ENCODE results near the gene MMP25.
"Not testable (repeated sequence)": the region's sequence is repeated elsewhere in the genome, so short reads cannot be mapped to it uniquely, and the experiment has no call there.

MMP25 gene

GRCh38 chr16:3030222-3031212 is 15.8 kb upstream of the MMP25 start:
- no peak for DNase-seq

- peak; percentile 56 for DNase-seq
These were observed 13.7 kb upstream of the MMP25 start for GRCh38 chr16:3032624-3033023.

- DNase-seq = no peak
These were observed 10.9 kb upstream of the MMP25 start for GRCh38 chr16:3035289-3035971.

- no peak for DNase-seq
These were observed 10.2 kb upstream of the MMP25 start for GRCh38 chr16:3035972-3036725.

GRCh38 chr16:3036726-3037315 is 9.5 kb upstream of the MMP25 start, which contains the start of gene BICDL2:
BICDL2 (minus strand) TSS chr16:3036944; CDS start chr16:3035496, 1,448 bp downstream.
- DNase-seq = no peak

- no peak for DNase-seq
These were observed 8.1 kb upstream of the MMP25 start for GRCh38 chr16:3038256-3038655.

- DNase-seq = no peak
These were observed 7.5 kb upstream of the MMP25 start for GRCh38 chr16:3038896-3039295.

GRCh38 chr16:3042376-3042775 is 4.0 kb upstream of the MMP25 start:
- no peak for DNase-seq

GRCh38 chr16:3044708-3045107 is 1.7 kb upstream of the MMP25 start:
- DNase-seq = no peak

- DNase-seq = no peak
These were observed 453 bp downstream of the MMP25 start for GRCh38 chr16:3046641-3047386.

- DNase-seq = no peak
These were observed 993 bp downstream of the MMP25 start for GRCh38 chr16:3047387-3047720.

- no peak for DNase-seq
These were observed 3.6 kb downstream of the MMP25 start for GRCh38 chr16:3049921-3050481.

GRCh38 chr16:3050487-3050886 is 4.1 kb downstream of the MMP25 start:
- DNase-seq = no peak

- DNase-seq = no peak
These were observed 4.6 kb downstream of the MMP25 start for GRCh38 chr16:3051009-3051408.

- DNase-seq = peak; percentile 49
These were observed 5.1 kb downstream of the MMP25 start for GRCh38 chr16:3051494-3051893.

- DNase-seq = not testable (repeated sequence)
These were observed 6.4 kb downstream of the MMP25 start for GRCh38 chr16:3052571-3053329.

GRCh38 chr16:3053330-3053710 is 7.0 kb downstream of the MMP25 start:
- DNase-seq = not testable (repeated sequence)

GRCh38 chr16:3054965-3055733 is 8.8 kb downstream of the MMP25 start:
- DNase-seq = no peak

GRCh38 chr16:3055734-3056115 is 9.4 kb downstream of the MMP25 start:
- DNase-seq = not testable (repeated sequence)
